WTC11 (cell line): ENCODE results near the gene CLDN9.

Experiments
- CDX4 ChIP-seq: fragments of 250-450 bp; sonication (Bioruptor Pico); IDR thresholded peaks from 2 replicates; pipeline ENCODE4 v1.9.0; 2021; ENCODE audit warnings: moderate library complexity, mild to moderate bottlenecking, inconsistent platforms, borderline replicate concordance
- CTCF ChIP-seq: fragments of 200-600 bp; IDR thresholded peaks from 2 replicates; pipeline ENCODE4 v1.8.0; 2022; ENCODE audit warnings: antibody characterized with exemption
- E2F5 ChIP-seq: sonication (generic); formaldehyde crosslinking; IDR thresholded peaks from 2 replicates; pipeline ENCODE4 v1.8.1; 2022; ENCODE audit warnings: mild to moderate bottlenecking, moderate library complexity, missing genetic modification reagents
- NFYB ChIP-seq: sonication (generic); formaldehyde crosslinking; conservative IDR thresholded peaks from 2 replicates; pipeline ENCODE4 v1.8.0; 2022; ENCODE audit warnings: low read depth, missing genetic modification reagents
- NR3C1 ChIP-seq: sonication (generic); formaldehyde crosslinking; conservative IDR thresholded peaks from 2 replicates; pipeline ENCODE4 v1.8.1; 2023; ENCODE audit warnings: low read depth, mild to moderate bottlenecking, missing genetic modification reagents
- ZNF532 ChIP-seq: fragments of 250-450 bp; sonication (Bioruptor Pico); IDR thresholded peaks from 2 replicates; pipeline ENCODE4 v1.9.0; 2021; ENCODE audit warnings: mild to moderate bottlenecking, borderline replicate concordance
- TF ChIP-seq, protein P1 (sequence below): sonication (generic); formaldehyde crosslinking; conservative IDR thresholded peaks from 2 replicates; pipeline ENCODE4 v1.8.1; 2022; ENCODE audit warnings: mild to moderate bottlenecking, missing genetic modification reagents
- TF ChIP-seq, protein P2 (sequence below): sonication (generic); formaldehyde crosslinking; IDR thresholded peaks from 2 replicates; pipeline ENCODE4 v1.8.1; 2023; ENCODE audit warnings: mild to moderate bottlenecking, missing genetic modification reagents

DNA sequence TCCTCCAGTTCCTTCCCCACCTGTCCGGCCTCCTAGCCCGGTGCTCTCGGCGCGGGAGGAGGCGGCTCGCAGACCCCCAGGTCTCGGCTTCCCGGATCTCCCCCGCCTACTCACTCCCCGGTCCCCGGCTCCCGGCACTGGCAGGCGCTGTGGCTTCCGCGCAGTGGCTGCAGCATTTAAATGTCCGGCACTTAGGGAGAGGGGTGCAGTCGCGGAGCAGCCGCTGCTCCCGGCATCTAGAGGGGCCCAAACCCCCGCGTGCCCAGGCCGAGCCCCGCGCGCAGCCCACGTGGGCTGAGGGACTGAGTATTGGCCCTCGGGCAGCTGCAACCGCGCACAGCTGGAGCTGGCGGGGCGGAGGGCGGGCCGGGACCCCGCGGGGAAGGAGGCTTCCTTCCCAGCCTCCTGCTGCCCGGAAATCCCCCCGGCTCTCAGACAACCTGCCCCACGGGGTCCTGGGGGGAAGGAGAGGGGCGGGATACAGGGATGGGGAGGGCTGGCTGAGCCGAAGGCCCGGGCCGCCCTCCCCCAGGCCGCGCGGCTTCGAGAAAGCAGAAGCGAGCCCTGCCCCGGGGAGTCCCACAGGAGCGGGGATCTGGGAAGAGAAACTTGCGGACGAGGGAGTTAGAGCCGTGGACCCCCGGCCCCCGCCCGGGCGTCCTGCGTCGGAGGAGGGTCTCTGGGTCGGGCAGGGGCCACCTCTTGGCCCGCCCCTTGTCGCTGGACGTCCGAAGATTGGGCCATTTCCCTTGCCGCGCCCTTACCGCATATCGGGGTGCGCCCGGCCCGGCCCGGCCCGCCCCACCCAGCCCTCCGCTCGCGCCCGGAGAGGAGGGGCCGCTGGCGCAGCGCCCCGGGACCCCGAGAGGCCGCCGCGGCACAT, 33.3 kb downstream of the CLDN9 start, which contains the start of gene MMP25:
- no peak; the same call in 1 of the 2 replicates for TF ChIP-seq NR3C1 (CRISPR knock-in tag)
- no peak for TF ChIP-seq CTCF
- TF ChIP-seq CDX4 = no peak
- no peak for TF ChIP-seq NFYB (CRISPR knock-in tag)
- no peak for TF ChIP-seq E2F5 (CRISPR knock-in tag)
- no peak for TF ChIP-seq ZNF532 (CRISPR knock-in tag)
- TF ChIP-seq, protein P1, sequence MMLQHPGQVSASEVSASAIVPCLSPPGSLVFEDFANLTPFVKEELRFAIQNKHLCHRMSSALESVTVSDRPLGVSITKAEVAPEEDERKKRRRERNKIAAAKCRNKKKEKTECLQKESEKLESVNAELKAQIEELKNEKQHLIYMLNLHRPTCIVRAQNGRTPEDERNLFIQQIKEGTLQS (CRISPR knock-in tag) = no peak
- TF ChIP-seq, protein P2, sequence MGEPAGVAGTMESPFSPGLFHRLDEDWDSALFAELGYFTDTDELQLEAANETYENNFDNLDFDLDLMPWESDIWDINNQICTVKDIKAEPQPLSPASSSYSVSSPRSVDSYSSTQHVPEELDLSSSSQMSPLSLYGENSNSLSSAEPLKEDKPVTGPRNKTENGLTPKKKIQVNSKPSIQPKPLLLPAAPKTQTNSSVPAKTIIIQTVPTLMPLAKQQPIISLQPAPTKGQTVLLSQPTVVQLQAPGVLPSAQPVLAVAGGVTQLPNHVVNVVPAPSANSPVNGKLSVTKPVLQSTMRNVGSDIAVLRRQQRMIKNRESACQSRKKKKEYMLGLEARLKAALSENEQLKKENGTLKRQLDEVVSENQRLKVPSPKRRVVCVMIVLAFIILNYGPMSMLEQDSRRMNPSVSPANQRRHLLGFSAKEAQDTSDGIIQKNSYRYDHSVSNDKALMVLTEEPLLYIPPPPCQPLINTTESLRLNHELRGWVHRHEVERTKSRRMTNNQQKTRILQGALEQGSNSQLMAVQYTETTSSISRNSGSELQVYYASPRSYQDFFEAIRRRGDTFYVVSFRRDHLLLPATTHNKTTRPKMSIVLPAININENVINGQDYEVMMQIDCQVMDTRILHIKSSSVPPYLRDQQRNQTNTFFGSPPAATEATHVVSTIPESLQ (CRISPR knock-in tag) = no peak
